Measurements from ENCODE around the gene WWOX.

WWOX gene

DNA sequence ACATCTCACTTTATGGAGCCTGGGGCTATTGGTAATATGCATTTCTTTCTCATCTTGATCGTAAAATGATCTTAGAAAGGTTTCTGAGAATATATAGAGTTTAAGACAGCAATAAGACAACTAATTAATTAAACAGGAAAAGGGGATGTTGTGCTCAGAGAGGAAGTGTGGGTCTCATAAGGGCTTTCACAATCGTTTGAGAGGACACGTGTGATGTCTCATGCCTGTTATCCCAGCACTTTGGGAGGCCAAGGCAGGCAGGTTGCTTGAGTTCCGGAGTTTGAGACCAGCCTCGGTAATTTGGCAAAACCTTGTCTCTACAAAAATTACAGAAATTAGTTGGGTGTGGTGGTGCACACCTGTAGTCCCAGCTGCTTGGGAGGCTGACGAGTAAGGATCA lies 295.6 kb downstream of the WWOX start:
- DNase-seq (ENCODE audit: low read depth in 2 of 2): no peak

- DNase-seq (ENCODE audit: low read depth in 2 of 2): no peak
Observed at GRCh38 chr16:78396046-78396445, 296.6 kb downstream of the WWOX start.

GRCh38 chr16:78396673-78397072 lies 297.2 kb downstream of the WWOX start:
- no peak for DNase-seq (ENCODE audit: low read depth in 2 of 2)

DNA sequence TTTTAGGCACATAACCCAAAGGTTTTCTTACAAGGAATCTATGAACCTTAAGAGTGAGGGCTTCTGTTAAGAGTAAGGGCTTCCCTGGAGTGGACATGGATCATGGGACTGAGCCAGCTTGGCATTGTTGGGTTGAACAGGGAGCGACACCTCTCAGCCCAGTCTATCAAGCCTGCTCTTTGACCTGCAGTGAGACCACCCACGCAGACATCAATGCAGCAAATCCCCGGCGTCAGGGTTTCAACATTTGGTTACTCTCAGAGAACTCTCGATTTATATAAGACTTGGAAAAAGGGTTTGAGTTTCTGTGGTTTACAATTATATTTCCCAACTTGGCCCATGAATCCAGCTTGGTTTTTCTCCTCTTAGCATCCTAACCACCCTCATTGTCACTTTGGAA lies 299.9 kb downstream of the WWOX start:
- DNase-seq (ENCODE audit: low read depth in 2 of 2): no peak

GRCh38 chr16:78402833-78403232 lies 303.4 kb downstream of the WWOX start:
- no peak for DNase-seq (ENCODE audit: low read depth in 2 of 2)

DNA sequence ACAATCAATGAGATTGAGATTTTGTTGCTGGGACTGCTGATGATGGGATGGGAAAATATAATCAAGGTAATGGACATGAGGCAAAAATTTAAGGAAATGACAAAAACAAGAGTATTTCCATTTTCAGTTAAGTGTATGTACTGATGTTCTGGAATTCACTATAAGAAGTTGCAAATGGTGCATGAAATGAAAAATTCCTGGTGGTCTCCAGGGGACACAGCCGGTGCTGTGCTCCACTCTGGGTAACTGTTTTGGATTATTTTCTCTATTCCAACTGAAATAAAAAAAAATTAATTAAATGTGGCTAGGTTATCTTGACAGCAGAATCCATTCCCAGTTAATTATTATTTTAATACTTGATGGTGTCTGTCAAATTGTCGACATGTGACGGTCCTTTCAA lies 305.6 kb downstream of the WWOX start:
- DNase-seq (ENCODE audit: low read depth in 2 of 2): no peak

DNA sequence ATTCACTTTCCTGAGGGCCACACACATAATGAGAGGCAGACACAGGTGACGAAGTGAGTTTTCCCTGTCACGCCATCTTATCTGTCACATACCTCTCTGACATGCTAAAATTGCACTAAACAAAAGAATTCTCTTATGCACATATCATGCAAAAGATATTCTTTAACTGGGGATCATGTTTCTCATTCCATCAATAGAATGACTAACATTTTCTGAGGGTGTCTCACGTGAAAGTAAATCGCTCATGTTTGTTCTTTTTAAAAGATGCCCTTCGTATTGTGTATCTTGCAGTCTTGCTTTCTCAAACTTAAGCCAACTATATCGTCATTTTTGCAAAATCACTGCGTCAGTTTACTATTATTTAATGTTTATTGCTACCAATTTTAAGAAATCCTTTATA lies 306.4 kb downstream of the WWOX start:
- no peak for DNase-seq (ENCODE audit: low read depth in 2 of 2)

DNA sequence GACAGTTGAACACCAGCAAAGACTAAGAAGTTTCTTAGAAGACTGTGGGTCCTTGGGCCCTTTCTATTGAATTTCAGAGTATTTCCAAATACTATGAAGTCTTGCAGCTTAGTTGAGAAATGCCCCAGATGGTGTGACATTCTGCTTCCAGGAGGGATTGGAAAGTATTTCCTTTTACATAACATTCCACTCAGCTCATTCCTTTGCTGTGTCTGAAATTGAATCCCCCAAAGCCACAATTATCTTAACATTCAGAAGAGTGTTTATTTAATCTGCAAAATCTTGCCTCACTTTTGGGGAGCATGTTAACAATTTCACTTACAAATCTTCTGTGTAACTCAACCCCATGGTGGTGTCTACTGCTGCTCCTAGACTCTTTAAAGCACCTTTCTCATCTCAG lies 307.7 kb downstream of the WWOX start:
- DNase-seq (ENCODE audit: low read depth in 2 of 2): no peak

- DNase-seq (ENCODE audit: low read depth in 2 of 2): no peak
Observed at GRCh38 chr16:78413651-78414050, 314.2 kb downstream of the WWOX start.

GRCh38 chr16:78415013-78415412 lies 315.6 kb downstream of the WWOX start:
- no peak for DNase-seq (ENCODE audit: low read depth in 2 of 2)

DNA sequence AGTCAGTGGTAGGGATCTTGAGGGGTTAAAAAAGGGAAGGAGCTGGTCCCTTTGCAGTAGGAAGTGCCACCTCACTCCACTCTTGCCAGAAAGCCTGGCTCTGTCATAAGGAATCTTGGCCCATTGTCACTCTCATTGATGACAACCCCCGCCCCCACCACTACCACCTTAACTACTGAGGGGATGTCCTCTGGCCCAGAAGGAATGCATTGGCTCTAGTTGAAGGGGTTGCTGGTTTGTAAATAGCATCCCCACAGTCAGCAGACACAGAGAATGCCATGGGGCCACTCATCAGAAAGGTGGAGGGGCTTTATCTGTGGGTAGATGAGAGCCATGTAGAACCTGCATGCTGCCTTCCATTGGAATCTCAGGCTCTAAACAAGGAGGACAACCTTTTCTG lies 316.2 kb downstream of the WWOX start:
- DNase-seq (ENCODE audit: low read depth in 2 of 2): no peak

GRCh38 chr16:78416400-78416799 lies 316.9 kb downstream of the WWOX start:
- no peak for DNase-seq (ENCODE audit: low read depth in 2 of 2)

DNA sequence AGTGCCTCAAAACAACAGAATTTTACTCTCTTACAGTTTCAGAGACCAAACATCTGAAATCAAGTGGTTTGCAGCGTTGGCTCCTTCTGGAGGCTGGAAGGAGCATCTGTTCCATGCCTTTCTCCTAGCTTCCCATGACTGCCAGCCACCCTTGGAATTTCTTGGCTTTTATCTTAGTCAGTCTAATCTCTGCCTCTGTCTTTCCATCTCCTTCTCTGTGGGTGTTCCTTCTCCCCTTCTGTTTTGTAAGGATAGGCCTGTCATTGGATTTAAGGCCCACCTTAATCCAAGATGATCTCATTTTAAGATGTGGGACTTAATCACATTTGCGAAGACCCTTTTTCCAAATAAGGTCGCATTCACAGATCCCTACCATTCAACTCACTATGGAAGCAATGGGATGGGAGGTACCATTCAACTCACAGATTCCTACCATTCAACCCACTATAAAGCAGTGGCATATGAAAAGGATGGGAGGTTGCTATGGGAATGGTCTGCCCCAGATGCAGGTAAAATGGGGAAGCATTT lies 321.8 kb downstream of the WWOX start:
- no peak for DNase-seq (ENCODE audit: low read depth in 2 of 2)

DNA sequence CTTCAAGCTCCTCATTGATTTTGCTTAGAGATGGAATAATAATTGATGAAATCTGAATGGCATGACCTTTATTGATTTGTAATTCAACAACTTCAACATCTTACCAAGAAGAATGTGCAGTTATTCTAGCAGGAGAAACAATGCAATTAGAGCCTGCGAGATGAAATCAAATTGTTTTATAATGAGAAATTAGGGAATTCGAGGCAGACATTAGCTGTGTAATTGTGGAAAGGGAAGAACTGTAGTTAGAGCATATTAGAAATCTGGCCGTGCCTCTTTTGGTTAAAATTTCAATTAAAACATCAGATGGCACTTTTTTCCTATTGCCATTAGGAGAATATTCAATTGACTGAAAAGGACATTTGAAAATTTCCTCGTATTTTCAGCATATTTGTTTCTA lies 325.8 kb downstream of the WWOX start:
- DNase-seq (ENCODE audit: low read depth in 2 of 2): no peak

DNA sequence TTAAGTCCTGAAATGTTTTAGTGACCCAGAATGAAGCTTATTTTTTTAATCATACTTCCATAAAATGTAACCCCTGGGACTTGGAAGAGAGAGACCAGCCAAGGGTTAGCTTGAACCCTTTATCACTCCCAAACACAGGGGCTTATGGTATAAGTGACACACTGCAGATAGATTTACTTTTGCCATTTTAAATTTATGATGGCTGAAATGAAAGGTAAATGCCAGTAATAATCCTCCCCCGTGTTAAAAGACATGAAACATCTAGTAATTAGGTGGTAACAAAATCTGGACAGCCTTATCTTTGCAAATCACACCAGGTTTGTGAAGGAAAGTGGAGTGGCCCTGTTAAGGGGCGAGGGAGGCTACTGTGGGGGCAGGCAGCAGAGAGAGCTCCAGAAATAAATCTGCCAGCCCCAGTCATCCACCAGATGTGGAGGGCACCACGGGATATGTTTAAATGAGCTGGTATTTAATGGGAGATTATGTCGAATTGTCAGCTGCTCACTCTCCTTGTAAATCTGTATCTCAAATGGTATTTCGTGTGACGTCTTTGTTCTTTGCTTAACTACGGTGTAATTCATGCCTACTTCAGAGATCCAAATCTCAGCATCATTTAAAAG lies 326.5 kb downstream of the WWOX start:
- DNase-seq (ENCODE audit: low read depth in 2 of 2): no peak

GRCh38 chr16:78428193-78428592 lies 328.7 kb downstream of the WWOX start:
- DNase-seq (ENCODE audit: low read depth in 2 of 2): no peak

GRCh38 chr16:78430281-78430680 lies 330.8 kb downstream of the WWOX start:
- no peak for DNase-seq (ENCODE audit: low read depth in 2 of 2)

GRCh38 chr16:78431004-78431670 lies 331.7 kb downstream of the WWOX start:
- DNase-seq (ENCODE audit: low read depth in 2 of 2): no peak

- no peak for DNase-seq (ENCODE audit: low read depth in 2 of 2)
Observed at GRCh38 chr16:78431701-78432100, 332.2 kb downstream of the WWOX start.

GRCh38 chr16:78432451-78432850 lies 333.0 kb downstream of the WWOX start:
- no peak for DNase-seq (ENCODE audit: low read depth in 2 of 2)

DNA sequence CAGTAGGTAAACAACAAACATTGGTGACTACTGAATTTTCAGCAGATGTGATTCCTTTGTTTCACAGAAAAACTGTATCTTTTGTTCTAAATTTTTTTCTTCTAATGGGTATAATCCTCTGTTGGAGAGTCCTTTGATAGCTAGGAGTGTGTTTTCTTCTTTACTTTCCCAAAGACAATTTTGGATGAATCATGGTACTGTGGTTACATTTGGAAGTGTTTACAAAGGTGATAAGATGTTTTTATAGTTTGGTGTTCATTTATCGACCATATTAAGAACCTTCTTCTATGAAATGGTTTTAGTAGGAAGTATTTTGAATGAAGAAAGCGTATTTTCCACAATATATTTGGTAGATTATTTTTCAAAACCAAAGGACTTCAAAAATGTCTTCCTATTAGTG lies 333.7 kb downstream of the WWOX start:
- no peak for DNase-seq (ENCODE audit: low read depth in 2 of 2)

- DNase-seq (ENCODE audit: low read depth in 2 of 2): no peak
Observed at GRCh38 chr16:78434401-78434800, 334.9 kb downstream of the WWOX start.

DNA sequence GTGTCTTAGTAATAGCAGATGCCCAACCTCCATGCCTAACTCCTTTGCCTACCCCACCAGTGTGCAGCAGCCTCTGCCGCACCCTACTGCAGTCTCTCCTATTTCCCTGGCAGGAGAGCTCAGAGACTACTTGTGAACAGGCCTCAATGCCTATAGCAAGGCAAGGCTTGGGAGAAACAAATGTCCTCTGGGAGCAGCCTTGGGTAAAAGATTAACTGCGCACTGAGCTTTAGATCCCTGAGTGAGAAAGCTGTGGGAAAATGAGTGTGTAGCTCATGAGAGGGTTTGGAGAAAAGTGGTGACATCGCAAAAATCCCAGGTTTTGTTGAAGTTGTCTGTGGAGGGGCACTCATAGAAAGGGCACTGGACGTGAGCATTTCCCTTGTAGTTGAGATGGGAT lies 335.8 kb downstream of the WWOX start:
- DNase-seq (ENCODE audit: low read depth in 2 of 2): no peak

DNA sequence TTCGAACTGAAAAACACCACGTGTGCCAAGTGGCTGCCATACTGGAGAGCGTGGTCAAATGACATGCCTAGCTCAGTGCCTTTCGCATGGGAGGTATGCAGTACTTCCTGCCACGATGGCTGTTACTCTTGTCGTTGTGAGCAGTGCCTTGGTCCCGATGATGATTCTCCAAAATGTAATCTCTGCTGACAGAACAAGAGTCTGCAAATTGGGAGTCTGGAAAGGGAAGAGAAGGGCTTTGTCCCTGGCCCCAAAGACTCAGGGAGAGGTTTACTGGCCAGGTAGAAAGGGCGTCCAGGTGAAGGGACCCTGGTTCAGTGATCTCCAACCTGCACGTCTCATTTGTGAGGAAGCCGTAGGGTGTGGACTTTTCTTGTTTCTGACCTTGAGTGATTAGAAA lies 336.6 kb downstream of the WWOX start:
- DNase-seq (ENCODE audit: low read depth in 2 of 2): no peak
